ENCODE results near the gene STXBP1. TPM values are rescaled to one million over a fixed set of nuclear protein-coding genes. Genes with fewer than 3 reads are reported as not detected.

STXBP1 gene
- total RNA-seq, 1 donor from 2014 or later, result 5.2 TPM

GRCh38 chr9:127667127-127667844 lies 55.2 kb downstream of the STXBP1 start:
- no peak overlapping the region for H3K27ac ChIP-seq (ENCODE audit: low read depth, low read length)
- H3K9ac ChIP-seq (ENCODE audit: low read depth in 1 of 3, low read length in 3 of 3), result no peak overlapping the region
- no peak overlapping the region for H3K4me3 ChIP-seq (ENCODE audit: low read length in 3 of 3)
- peaks cover 42 to 54% (median 45%) of the 10 kb centered on the region in 3 donors for H3K36me3 ChIP-seq (ENCODE audit: control insufficient read depth in 3 of 3, insufficient read depth in 3 of 3, low read length in 3 of 3)
- H3K9me3 ChIP-seq (ENCODE audit: control insufficient read depth in 3 of 3, low read length in 3 of 3), result no peaks in the 10 kb centered on the region
- no peaks in the 10 kb centered on the region for H3K27me3 ChIP-seq (ENCODE audit: control insufficient read depth in 3 of 3, insufficient read depth in 3 of 3, low read length in 3 of 3)
- H3K4me1 ChIP-seq (ENCODE audit: control insufficient read depth in 3 of 3, insufficient read depth in 3 of 3, low read length in 3 of 3), result peaks cover 0 to 7% (median 0%) of the 10 kb centered on the region in 3 donors

DNA sequence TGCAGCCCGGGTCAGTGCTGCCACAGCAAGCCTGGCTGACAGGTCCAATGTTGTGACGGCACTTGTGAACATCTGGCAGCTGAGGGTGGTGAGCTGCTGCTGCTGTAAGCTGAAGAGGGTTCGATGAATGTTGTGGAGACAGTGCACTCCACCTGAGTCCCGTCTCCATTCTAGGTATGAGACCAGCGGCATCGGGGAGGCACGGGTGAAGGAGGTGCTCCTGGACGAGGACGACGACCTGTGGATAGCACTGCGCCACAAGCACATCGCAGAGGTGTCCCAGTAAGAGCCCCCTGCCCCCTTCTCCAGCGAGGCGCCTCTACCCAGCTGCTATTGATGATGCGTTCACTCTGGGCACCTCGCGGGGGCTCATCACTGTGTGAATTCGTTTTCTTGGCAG lies 55.8 kb downstream of the STXBP1 start:
- no peaks in the 10 kb centered on the region for H3K27me3 ChIP-seq (ENCODE audit: control insufficient read depth in 3 of 3, insufficient read depth in 3 of 3, low read length in 3 of 3)
- peaks cover 0 to 7% (median 0%) of the 10 kb centered on the region in 3 donors for H3K4me1 ChIP-seq (ENCODE audit: control insufficient read depth in 3 of 3, insufficient read depth in 3 of 3, low read length in 3 of 3)
- H3K9ac ChIP-seq (ENCODE audit: low read depth in 1 of 3, low read length in 3 of 3), result no peak overlapping the region
- H3K27ac ChIP-seq (ENCODE audit: low read depth, low read length), result no peak overlapping the region
- peaks cover 42 to 55% (median 44%) of the 10 kb centered on the region in 3 donors for H3K36me3 ChIP-seq (ENCODE audit: control insufficient read depth in 3 of 3, insufficient read depth in 3 of 3, low read length in 3 of 3)
- H3K4me3 ChIP-seq (ENCODE audit: low read length in 3 of 3), result no peak overlapping the region
- no peaks in the 10 kb centered on the region for H3K9me3 ChIP-seq (ENCODE audit: control insufficient read depth in 3 of 3, low read length in 3 of 3)

GRCh38 chr9:127673234-127673633 lies 61.2 kb downstream of the STXBP1 start:
- Histone ChIP-seq H3K9ac (ENCODE audit: low read depth in 1 of 3, low read length in 3 of 3) (no peak overlapping the region), H3K27me3 (ENCODE audit: control insufficient read depth in 3 of 3, insufficient read depth in 3 of 3, low read length in 3 of 3) (no peaks in the 10 kb centered on the region), H3K4me1 (ENCODE audit: control insufficient read depth in 3 of 3, insufficient read depth in 3 of 3, low read length in 3 of 3) (peaks cover 0 to 14% (median 9%) of the 10 kb centered on the region in 3 donors), H3K27ac (ENCODE audit: low read depth, low read length) (no peak overlapping the region), H3K9me3 (ENCODE audit: control insufficient read depth in 3 of 3, low read length in 3 of 3) (no peaks in the 10 kb centered on the region), H3K36me3 (ENCODE audit: control insufficient read depth in 3 of 3, insufficient read depth in 3 of 3, low read length in 3 of 3) (peaks cover 29 to 48% (median 30%) of the 10 kb centered on the region in 3 donors), H3K4me3 (ENCODE audit: low read length in 3 of 3) (no peak overlapping the region)

DNA sequence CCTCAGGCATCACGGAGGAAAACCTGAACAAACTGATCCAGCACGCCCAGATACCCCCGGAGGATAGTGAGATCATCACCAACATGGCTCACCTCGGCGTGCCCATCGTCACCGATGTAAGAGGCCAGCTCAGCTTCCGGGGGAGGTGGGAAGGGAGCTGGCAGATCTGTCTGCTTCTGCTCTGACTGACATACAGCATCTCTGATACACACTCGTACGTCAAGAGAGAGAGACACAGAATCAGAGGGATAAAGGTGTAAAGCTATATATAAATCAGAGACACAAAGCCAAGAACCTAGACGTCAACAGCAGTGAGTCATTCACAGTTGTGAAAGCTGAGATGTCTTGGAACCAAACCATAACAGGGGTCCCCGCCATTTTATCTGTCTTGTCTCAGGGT lies 64.6 kb downstream of the STXBP1 start:
- Histone ChIP-seq H3K9me3 (ENCODE audit: control insufficient read depth in 3 of 3, low read length in 3 of 3) (no peaks in the 10 kb centered on the region), H3K27me3 (ENCODE audit: control insufficient read depth in 3 of 3, insufficient read depth in 3 of 3, low read length in 3 of 3) (no peaks in the 10 kb centered on the region), H3K36me3 (ENCODE audit: control insufficient read depth in 3 of 3, insufficient read depth in 3 of 3, low read length in 3 of 3) (peaks cover 40 to 55% (median 43%) of the 10 kb centered on the region in 3 donors), H3K4me1 (ENCODE audit: control insufficient read depth in 3 of 3, insufficient read depth in 3 of 3, low read length in 3 of 3) (peaks cover 0 to 15% (median 9%) of the 10 kb centered on the region in 3 donors), H3K9ac (ENCODE audit: low read depth in 1 of 3, low read length in 3 of 3) (peak overlapping the region in 1 of 3 donors; percentile 45), H3K4me3 (ENCODE audit: low read length in 3 of 3) (no peak overlapping the region), H3K27ac (ENCODE audit: low read depth, low read length) (no peak overlapping the region)

- no peaks in the 10 kb centered on the region for H3K9me3 ChIP-seq (ENCODE audit: control insufficient read depth in 3 of 3, low read length in 3 of 3)
- no peaks in the 10 kb centered on the region for H3K27me3 ChIP-seq (ENCODE audit: control insufficient read depth in 3 of 3, insufficient read depth in 3 of 3, low read length in 3 of 3)
- H3K4me1 ChIP-seq (ENCODE audit: control insufficient read depth in 3 of 3, insufficient read depth in 3 of 3, low read length in 3 of 3), result peaks cover 18 to 37% (median 33%) of the 10 kb centered on the region in 3 donors
- H3K36me3 ChIP-seq (ENCODE audit: control insufficient read depth in 3 of 3, insufficient read depth in 3 of 3, low read length in 3 of 3), result peaks cover 28 to 64% (median 42%) of the 10 kb centered on the region in 3 donors
- no peak overlapping the region for H3K4me3 ChIP-seq (ENCODE audit: low read length in 3 of 3)
- H3K9ac ChIP-seq (ENCODE audit: low read depth in 1 of 3, low read length in 3 of 3), result no peak overlapping the region
- H3K27ac ChIP-seq (ENCODE audit: low read depth, low read length), result no peak overlapping the region
These were observed 67.4 kb downstream of the STXBP1 start for GRCh38 chr9:127679506-127679905.

DNA sequence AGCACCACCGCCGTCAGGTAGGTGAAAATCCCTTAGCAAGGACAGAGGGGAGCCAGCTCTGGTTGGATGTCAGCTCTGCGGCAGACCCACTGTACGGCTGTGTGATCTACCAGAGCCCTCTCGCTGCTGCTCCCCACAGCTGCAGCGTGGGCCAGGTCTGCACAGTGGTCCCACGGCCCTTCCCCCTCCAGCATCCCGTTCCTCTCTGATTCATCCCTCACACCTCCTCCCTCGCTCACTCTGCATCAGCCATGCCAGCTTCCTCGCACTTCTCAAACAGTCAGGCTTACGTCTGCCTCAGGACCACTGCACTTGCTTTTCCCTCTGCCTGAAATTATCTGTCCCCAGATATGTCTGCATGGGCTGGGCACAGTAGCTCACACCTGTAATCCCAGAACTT lies 68.1 kb downstream of the STXBP1 start:
- H3K4me3 ChIP-seq (ENCODE audit: low read length in 3 of 3), result no peak overlapping the region
- peaks cover 25 to 64% (median 40%) of the 10 kb centered on the region in 3 donors for H3K36me3 ChIP-seq (ENCODE audit: control insufficient read depth in 3 of 3, insufficient read depth in 3 of 3, low read length in 3 of 3)
- H3K9ac ChIP-seq (ENCODE audit: low read depth in 1 of 3, low read length in 3 of 3), result no peak overlapping the region
- H3K4me1 ChIP-seq (ENCODE audit: control insufficient read depth in 3 of 3, insufficient read depth in 3 of 3, low read length in 3 of 3), result peaks cover 18 to 37% (median 33%) of the 10 kb centered on the region in 3 donors
- no peak overlapping the region for H3K27ac ChIP-seq (ENCODE audit: low read depth, low read length)
- H3K27me3 ChIP-seq (ENCODE audit: control insufficient read depth in 3 of 3, insufficient read depth in 3 of 3, low read length in 3 of 3), result no peaks in the 10 kb centered on the region
- no peaks in the 10 kb centered on the region for H3K9me3 ChIP-seq (ENCODE audit: control insufficient read depth in 3 of 3, low read length in 3 of 3)

GRCh38 chr9:127680846-127681245 lies 68.8 kb downstream of the STXBP1 start:
- Histone ChIP-seq H3K27ac (ENCODE audit: low read depth, low read length) (no peak overlapping the region), H3K27me3 (ENCODE audit: control insufficient read depth in 3 of 3, insufficient read depth in 3 of 3, low read length in 3 of 3) (no peaks in the 10 kb centered on the region), H3K9ac (ENCODE audit: low read depth in 1 of 3, low read length in 3 of 3) (no peak overlapping the region), H3K9me3 (ENCODE audit: control insufficient read depth in 3 of 3, low read length in 3 of 3) (no peaks in the 10 kb centered on the region), H3K4me3 (ENCODE audit: low read length in 3 of 3) (no peak overlapping the region), H3K4me1 (ENCODE audit: control insufficient read depth in 3 of 3, insufficient read depth in 3 of 3, low read length in 3 of 3) (peaks cover 18 to 37% (median 33%) of the 10 kb centered on the region in 3 donors), H3K36me3 (ENCODE audit: control insufficient read depth in 3 of 3, insufficient read depth in 3 of 3, low read length in 3 of 3) (peaks cover 25 to 59% (median 38%) of the 10 kb centered on the region in 3 donors)

DNA sequence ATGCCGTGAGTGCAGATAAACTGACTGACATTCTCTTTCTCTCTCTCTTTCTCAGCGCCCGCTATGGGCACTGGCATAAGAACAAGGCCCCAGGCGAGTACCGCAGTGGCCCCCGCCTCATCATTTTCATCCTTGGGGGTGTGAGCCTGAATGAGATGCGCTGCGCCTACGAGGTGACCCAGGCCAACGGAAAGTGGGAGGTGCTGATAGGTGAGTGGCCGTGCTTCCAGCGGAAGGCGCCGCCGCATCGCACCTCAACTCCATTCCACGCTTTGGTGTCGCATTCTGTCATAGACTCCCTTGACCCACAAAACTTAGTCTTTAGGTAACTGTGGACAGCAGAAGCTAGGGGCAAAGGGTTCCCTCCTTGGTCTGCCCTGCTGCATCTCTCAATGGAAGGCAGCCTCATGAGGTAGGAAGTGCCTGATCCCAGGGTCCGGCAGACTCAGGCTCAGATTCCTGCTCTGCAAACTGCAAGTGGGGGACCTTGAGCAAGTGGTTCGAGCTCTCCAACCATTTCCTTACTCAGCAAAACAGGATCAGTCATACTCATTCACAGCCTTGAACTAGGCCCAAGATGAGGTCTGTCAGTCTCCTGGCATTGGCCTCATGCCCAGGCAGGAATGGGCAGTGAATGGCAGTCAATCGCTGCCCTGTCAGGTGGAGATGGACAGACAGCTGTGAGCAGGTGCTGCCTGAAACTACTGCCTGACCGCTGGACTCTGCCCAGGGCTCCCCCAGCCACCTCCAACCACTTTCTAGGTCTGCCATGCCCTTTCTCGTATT lies 70.5 kb downstream of the STXBP1 start:
- no peaks in the 10 kb centered on the region for H3K9me3 ChIP-seq (ENCODE audit: control insufficient read depth in 3 of 3, low read length in 3 of 3)
- peak overlapping the region in 2 of 3 donors; percentile 1 to 47 for H3K4me3 ChIP-seq (ENCODE audit: low read length in 3 of 3)
- peak overlapping the region; percentile 69 for H3K27ac ChIP-seq (ENCODE audit: low read depth, low read length)
- H3K27me3 ChIP-seq (ENCODE audit: control insufficient read depth in 3 of 3, insufficient read depth in 3 of 3, low read length in 3 of 3), result no peaks in the 10 kb centered on the region
- peaks cover 25 to 52% (median 35%) of the 10 kb centered on the region in 3 donors for H3K36me3 ChIP-seq (ENCODE audit: control insufficient read depth in 3 of 3, insufficient read depth in 3 of 3, low read length in 3 of 3)
- H3K4me1 ChIP-seq (ENCODE audit: control insufficient read depth in 3 of 3, insufficient read depth in 3 of 3, low read length in 3 of 3), result peaks cover 18 to 31% (median 31%) of the 10 kb centered on the region in 3 donors
- peak overlapping the region in 1 of 3 donors; percentile 75 for H3K9ac ChIP-seq (ENCODE audit: low read depth in 1 of 3, low read length in 3 of 3)

DNA sequence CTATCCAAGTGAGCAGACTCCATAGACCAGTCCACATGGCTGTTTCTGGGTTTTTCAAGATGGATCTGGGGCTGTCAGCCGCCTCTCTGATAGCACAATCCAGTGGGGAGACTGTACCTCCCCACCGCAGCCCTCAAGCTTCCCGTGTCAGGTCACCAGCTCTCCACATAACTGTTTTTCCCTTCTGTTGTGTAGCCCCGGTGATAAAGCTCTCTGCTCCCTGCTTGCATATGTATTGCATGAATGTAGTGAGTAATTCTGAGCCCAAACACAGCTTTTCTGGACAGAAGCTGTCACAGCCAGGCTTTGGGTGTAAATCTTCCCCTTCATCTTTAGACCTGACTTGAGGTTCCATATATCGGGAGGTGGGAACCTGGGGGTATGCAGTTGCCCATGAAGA lies 71.6 kb downstream of the STXBP1 start:
- Histone ChIP-seq H3K4me3 (ENCODE audit: low read length in 3 of 3) (no peak overlapping the region), H3K27ac (ENCODE audit: low read depth, low read length) (peak overlapping the region; percentile 69), H3K27me3 (ENCODE audit: control insufficient read depth in 3 of 3, insufficient read depth in 3 of 3, low read length in 3 of 3) (no peaks in the 10 kb centered on the region), H3K36me3 (ENCODE audit: control insufficient read depth in 3 of 3, insufficient read depth in 3 of 3, low read length in 3 of 3) (peaks cover 21 to 48% (median 28%) of the 10 kb centered on the region in 3 donors), H3K4me1 (ENCODE audit: control insufficient read depth in 3 of 3, insufficient read depth in 3 of 3, low read length in 3 of 3) (peaks cover 18 to 31% (median 31%) of the 10 kb centered on the region in 3 donors), H3K9ac (ENCODE audit: low read depth in 1 of 3, low read length in 3 of 3) (peak overlapping the region in 2 of 3 donors; percentile 8 to 75), H3K9me3 (ENCODE audit: control insufficient read depth in 3 of 3, low read length in 3 of 3) (no peaks in the 10 kb centered on the region)

DNA sequence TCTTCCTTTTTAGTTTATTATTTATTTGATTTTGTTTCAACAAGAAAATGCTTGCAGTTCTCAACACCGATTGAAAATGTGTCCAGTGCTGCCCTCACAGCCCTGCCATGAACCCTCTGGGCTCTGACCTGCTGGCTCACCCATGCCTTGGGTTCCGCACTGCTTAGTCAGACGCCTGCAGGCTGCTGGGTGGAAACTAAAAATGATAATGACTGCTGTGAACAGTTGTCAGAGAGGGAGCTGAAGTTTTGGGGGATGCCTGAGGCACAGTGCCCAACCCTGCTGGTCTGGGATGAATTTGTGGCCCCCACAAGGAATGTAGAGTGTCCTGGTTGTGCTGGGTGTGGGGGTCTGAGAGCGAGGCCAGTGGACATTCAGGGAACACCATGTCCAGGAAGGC lies 72.5 kb downstream of the STXBP1 start:
- Histone ChIP-seq H3K9ac (ENCODE audit: low read depth in 1 of 3, low read length in 3 of 3) (no peak overlapping the region), H3K36me3 (ENCODE audit: control insufficient read depth in 3 of 3, insufficient read depth in 3 of 3, low read length in 3 of 3) (peaks cover 23 to 47% (median 27%) of the 10 kb centered on the region in 3 donors), H3K9me3 (ENCODE audit: control insufficient read depth in 3 of 3, low read length in 3 of 3) (no peaks in the 10 kb centered on the region), H3K4me3 (ENCODE audit: low read length in 3 of 3) (no peak overlapping the region), H3K27ac (ENCODE audit: low read depth, low read length) (no peak overlapping the region), H3K27me3 (ENCODE audit: control insufficient read depth in 3 of 3, insufficient read depth in 3 of 3, low read length in 3 of 3) (no peaks in the 10 kb centered on the region), H3K4me1 (ENCODE audit: control insufficient read depth in 3 of 3, insufficient read depth in 3 of 3, low read length in 3 of 3) (peaks cover 18 to 31% (median 31%) of the 10 kb centered on the region in 3 donors)

Data from skeletal muscle tissue (tissue), 4 donors.